Endothelial cell of umbilical vein (primary cell): ENCODE data around the gene CACNA1C. TPM values are rescaled to one million over a fixed set of nuclear protein-coding genes. Genes with fewer than 3 reads are reported as not detected.

Experiments used
- BruUV-seq: library from RNA; stranded (reverse); fragments of 400-500 nt; replicated peaks from 2 replicates; lab custom pipeline; 2021; lab: Mats Ljungman, UMichigan
- CTCF ChIA-PET: fragments of 300-600, 350-600 bp; sonication (Branson Sonifier 250); formaldehyde crosslinking; loops from one replicate; lab custom pipeline; 2021; ENCODE audit warnings: antibody characterized with exemption, inconsistent platforms; lab: Charles Lee
- POLR2A ChIA-PET: fragments of 300-600, 350-600 bp; sonication (Branson Sonifier 250); formaldehyde crosslinking; loops from one replicate; lab custom pipeline; 2021; ENCODE audit warnings: antibody characterized with exemption, inconsistent platforms; lab: Charles Lee
- DNase-seq: peaks from one replicate; pipeline ENCODE4 v3.0.0-alpha.2; 2011; ENCODE audit warnings: low read depth, low spot score
- FAIRE-seq: peaks from 2 replicates; lab custom pipeline; 2011; peaks lifted over from hg19 to GRCh38; lab: Jason Lieb, UNC
- H2AFZ ChIP-seq: 2 replicates; pipeline ENCODE4 v1.6.0; 2012; ENCODE audit warnings: low read depth, low read length, control low read depth, inconsistent platforms
- H3K27ac ChIP-seq: 2 replicates; pipeline ENCODE4 v1.5.1; 2011; ENCODE audit warnings: low read depth, mild to moderate bottlenecking, control low read depth, low read length, moderate library complexity; ENCODE audit not compliant: insufficient read depth
- H3K27me3 ChIP-seq, 2 experiments: 2 replicates each; pipeline versions ENCODE4 v1.6.0 to v1.6.1; 2011; ENCODE audit warnings: low read length in 2 of 2, mixed read lengths in 1 of 2; ENCODE audit not compliant: control insufficient read depth in 2 of 2, insufficient read depth in 2 of 2
- H3K36me3 ChIP-seq, 2 experiments: 2 replicates in 1 of 2; 3 replicates in 1 of 2; pipeline ENCODE4 v1.5.1; 2011; ENCODE audit warnings: low read length in 2 of 2, mild to moderate bottlenecking in 1 of 2, moderate library complexity in 1 of 2; ENCODE audit not compliant: control insufficient read depth in 2 of 2, insufficient read depth in 2 of 2; ENCODE audit errors: extremely low read depth in 1 of 2
- H3K4me1 ChIP-seq: 3 replicates; pipeline ENCODE4 v1.5.1; 2011; ENCODE audit warnings: mild to moderate bottlenecking, low read length; ENCODE audit not compliant: control insufficient read depth, insufficient read depth; ENCODE audit errors: extremely low read depth
- H3K4me2 ChIP-seq: 2 replicates; pipeline ENCODE4 v1.6.1; 2011; ENCODE audit warnings: low read length, control low read depth, mixed read lengths; ENCODE audit not compliant: insufficient read depth
- H3K4me3 ChIP-seq, 3 experiments: fragments of 200-600 bp in 1 of 3; sonication (generic), shearing (Covaris generic) in 1 of 3; replicated peaks in 1 of 3; 2 replicates each; pipeline ENCODE4 v1.5.1; 2011 to 2016; ENCODE audit warnings: control low read depth in 3 of 3, low read length in 3 of 3, mild to moderate bottlenecking in 2 of 3, inconsistent platforms in 1 of 3, low read depth in 1 of 3, moderate library complexity in 1 of 3; ENCODE audit not compliant: insufficient read depth in 1 of 3
- H3K79me2 ChIP-seq: 2 replicates; pipeline ENCODE4 v1.6.0; 2012; ENCODE audit warnings: low read length, inconsistent platforms; ENCODE audit not compliant: control insufficient read depth, insufficient read depth
- H3K9ac ChIP-seq: replicated peaks from 2 replicates; pipeline ENCODE3; 2011; ENCODE audit warnings: low read length, control low read depth; ENCODE audit not compliant: insufficient read depth; ENCODE audit errors: extremely low read depth
- H3K9me1 ChIP-seq: replicated peaks from 3 replicates; pipeline ENCODE4 v1.6.0; 2011; ENCODE audit warnings: mild to moderate bottlenecking, low read length; ENCODE audit not compliant: control insufficient read depth, insufficient read depth; ENCODE audit errors: extremely low read depth
- H3K9me3 ChIP-seq: replicated peaks from 2 replicates; pipeline ENCODE4 v1.5.1; 2012; ENCODE audit warnings: low read length, inconsistent platforms; ENCODE audit not compliant: control insufficient read depth, insufficient read depth
- H4K20me1 ChIP-seq: replicated peaks from 2 replicates; pipeline ENCODE3; 2011; ENCODE audit warnings: mild to moderate bottlenecking, low read length; ENCODE audit not compliant: control insufficient read depth, insufficient read depth; ENCODE audit errors: extremely low read depth
- EZH2 ChIP-seq: IDR thresholded peaks from 2 replicates; pipeline ENCODE4 v1.6.1; 2012; ENCODE audit warnings: borderline replicate concordance, low read depth, mild to moderate bottlenecking, moderate library complexity, low read length, inconsistent platforms; ENCODE audit not compliant: severe bottlenecking
- FOS ChIP-seq: IDR thresholded peaks from 2 replicates; pipeline ENCODE4 v1.6.1; 2011; ENCODE audit warnings: mild to moderate bottlenecking, low read length, moderate library complexity, borderline replicate concordance; ENCODE audit not compliant: insufficient read depth
- GATA2 ChIP-seq: IDR thresholded peaks from 2 replicates; pipeline ENCODE4 v1.7.0; 2011; ENCODE audit warnings: low read depth, mild to moderate bottlenecking, moderate library complexity, mixed read lengths, low read length; ENCODE audit not compliant: insufficient read length, insufficient read depth
- JUN ChIP-seq: IDR thresholded peaks from 2 replicates; pipeline ENCODE4 v1.6.1; 2011; ENCODE audit warnings: borderline replicate concordance, low read depth; ENCODE audit not compliant: insufficient read length, insufficient read depth
- MYC ChIP-seq: IDR thresholded peaks from one replicate; pipeline ENCODE4 v1.6.1; 2011; ENCODE audit warnings: mild to moderate bottlenecking, low read depth, low read length
- POLR2A ChIP-seq: IDR thresholded peaks from 2 replicates; pipeline ENCODE4 v1.6.1; 2012; ENCODE audit warnings: low read depth, mild to moderate bottlenecking, control low read depth, low read length
- POLR2AphosphoS5 ChIP-seq: IDR thresholded peaks from 2 replicates; pipeline ENCODE4 v1.6.1; 2012; ENCODE audit warnings: low read depth, mild to moderate bottlenecking, control low read depth, low read length, moderate library complexity; ENCODE audit not compliant: insufficient read depth
- dilution Hi-C: fragments of 300-500 bp; cut with MboI; formaldehyde crosslinking; loops from one replicate; pipeline ENCODE4 v1.15.0; 2019; ENCODE audit warnings: low sequenced_read_pairs; ENCODE audit not compliant: extremely low pct_ligation_motif_present
- intact Hi-C: fragments of 100-400 bp; cut with micrococcal nuclease; formaldehyde crosslinking; loops from one replicate; pipeline ENCODE4 v1.10.0; 2022
- polyA plus RNA-seq, 4 experiments: library from polyadenylated mRNA; depleted of rRNA in 3 of 4; stranded (reverse) in 3 of 4; unstranded in 1 of 4; fragments of >200 nt; gene quantifications; 2 replicates each; pipeline versions ENCODE4 v1.2.1 to v1.2.3, GENCODE V29; 2011 to 2012; ENCODE audit warnings: missing spikeins in 1 of 4
- total RNA-seq: library from RNA; stranded (reverse); gene quantifications from 2 replicates; pipeline ENCODE4 v1.2.3, GENCODE V29; 2021
- TF ChIP-seq, protein P1 (sequence below), 2 donors: IDR thresholded peaks; 1 replicate in 1 of 2; 2 replicates in 1 of 2; pipeline ENCODE4 v1.5.1; 2011; ENCODE audit warnings: low read length in 2 of 2, mild to moderate bottlenecking in 2 of 2, moderate library complexity in 2 of 2, control low read depth in 1 of 2, inconsistent platforms in 1 of 2, low read depth in 1 of 2; ENCODE audit not compliant: insufficient read depth in 1 of 2; ENCODE audit errors: extremely low read depth in 1 of 2
- TF ChIP-seq, protein P2 (sequence below): IDR thresholded peaks from 2 replicates; pipeline ENCODE4 v1.6.1; 2011; ENCODE audit not compliant: insufficient read depth, insufficient read length

CACNA1C gene
- total and polyA plus RNA-seq, 2 donors (not counting 3 experiments of a cell fraction or from before 2014, with no cell fraction given) = not detected

DNA sequence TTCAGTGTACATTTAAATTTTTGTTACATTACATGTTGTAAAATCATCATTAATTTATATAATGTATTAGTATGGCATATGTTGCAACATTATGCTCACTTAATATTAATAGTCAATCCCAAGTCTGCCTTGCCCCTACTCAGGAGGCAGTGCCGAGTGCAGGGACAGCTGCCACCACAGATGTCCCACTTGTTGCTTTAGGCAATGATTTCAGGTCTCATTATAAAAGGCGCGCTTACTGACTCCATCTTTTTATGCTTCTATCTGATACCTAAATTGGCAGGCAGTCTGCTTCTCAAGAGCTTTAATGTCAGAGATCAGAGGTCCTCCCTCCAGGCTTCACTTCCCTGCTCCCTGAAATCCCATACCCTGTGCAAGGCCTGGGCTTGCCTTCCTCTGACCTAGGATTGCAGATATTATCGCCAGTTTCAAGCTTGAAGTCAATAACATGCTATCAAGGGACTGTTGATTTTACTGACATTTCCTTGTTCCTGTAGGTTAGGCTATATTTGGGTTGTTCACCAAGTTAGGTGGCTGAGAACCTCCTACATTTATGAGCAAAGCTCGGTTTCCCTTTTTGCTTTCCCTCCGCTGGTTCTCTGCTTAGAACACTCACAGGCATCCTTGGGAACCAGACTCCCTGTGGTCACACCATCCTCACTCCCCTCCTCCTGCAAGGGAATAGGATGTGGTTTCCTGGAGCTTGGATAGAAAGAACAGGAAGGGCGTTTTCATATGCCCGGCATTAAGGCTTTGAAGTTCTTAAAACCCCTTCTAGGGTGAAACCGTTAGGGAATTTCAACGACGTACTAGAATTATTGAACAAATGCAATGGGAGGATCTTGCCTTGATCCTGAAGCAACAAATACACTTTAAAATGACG, 533.6 kb downstream of the CACNA1C start:
- dilution Hi-C loops (no loop called here), intact Hi-C loops (loop anchor here (10.0 kb wide), 2 partner anchors 58 to 198 kb away; no protein-coding TSS in a partner anchor)
- H3K9me1 ChIP-seq = no peaks in the 10 kb centered on the region
- H3K79me2 ChIP-seq = no peaks in the 10 kb centered on the region
- no peaks in the 10 kb centered on the region for H3K4me1 ChIP-seq
- H2AFZ ChIP-seq = no peak overlapping the region
- no peaks in the 10 kb centered on the region for H3K9me3 ChIP-seq
- no peaks in the 10 kb centered on the region for H3K36me3 ChIP-seq
- no peak overlapping the region for H3K4me2 ChIP-seq
- POLR2A ChIA-PET = no interaction called here
- no peak for FAIRE-seq
- CTCF ChIA-PET = interaction anchor here (1.4 kb wide), 1 partner anchor 197 kb away, joined by 4 read pairs; no protein-coding TSS in a partner anchor
- no peak overlapping the region for H3K27ac ChIP-seq
- peaks cover 6% of the 10 kb centered on the region in 2 experiments for H3K27me3 ChIP-seq
- H4K20me1 ChIP-seq = no peaks in the 10 kb centered on the region
- no peak overlapping the region for H3K4me3 ChIP-seq
- no peak overlapping the region for H3K9ac ChIP-seq
- no TSS peak for BruUV-seq
- TF ChIP-seq FOS (no peak), POLR2AphosphoS5 (no peak), JUN (no peak), GATA2 (no peak), MYC (no peak), EZH2 (no peak), POLR2A (no peak)
- TF ChIP-seq, protein P1, sequence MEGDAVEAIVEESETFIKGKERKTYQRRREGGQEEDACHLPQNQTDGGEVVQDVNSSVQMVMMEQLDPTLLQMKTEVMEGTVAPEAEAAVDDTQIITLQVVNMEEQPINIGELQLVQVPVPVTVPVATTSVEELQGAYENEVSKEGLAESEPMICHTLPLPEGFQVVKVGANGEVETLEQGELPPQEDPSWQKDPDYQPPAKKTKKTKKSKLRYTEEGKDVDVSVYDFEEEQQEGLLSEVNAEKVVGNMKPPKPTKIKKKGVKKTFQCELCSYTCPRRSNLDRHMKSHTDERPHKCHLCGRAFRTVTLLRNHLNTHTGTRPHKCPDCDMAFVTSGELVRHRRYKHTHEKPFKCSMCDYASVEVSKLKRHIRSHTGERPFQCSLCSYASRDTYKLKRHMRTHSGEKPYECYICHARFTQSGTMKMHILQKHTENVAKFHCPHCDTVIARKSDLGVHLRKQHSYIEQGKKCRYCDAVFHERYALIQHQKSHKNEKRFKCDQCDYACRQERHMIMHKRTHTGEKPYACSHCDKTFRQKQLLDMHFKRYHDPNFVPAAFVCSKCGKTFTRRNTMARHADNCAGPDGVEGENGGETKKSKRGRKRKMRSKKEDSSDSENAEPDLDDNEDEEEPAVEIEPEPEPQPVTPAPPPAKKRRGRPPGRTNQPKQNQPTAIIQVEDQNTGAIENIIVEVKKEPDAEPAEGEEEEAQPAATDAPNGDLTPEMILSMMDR (IDR thresholded peaks at IDR 0.05; ENCODE audit: extremely low read depth in 1 of 2, insufficient read depth in 1 of 2, low read depth in 1 of 2, low read length in 2 of 2) = no peak
- TF ChIP-seq, protein P2, sequence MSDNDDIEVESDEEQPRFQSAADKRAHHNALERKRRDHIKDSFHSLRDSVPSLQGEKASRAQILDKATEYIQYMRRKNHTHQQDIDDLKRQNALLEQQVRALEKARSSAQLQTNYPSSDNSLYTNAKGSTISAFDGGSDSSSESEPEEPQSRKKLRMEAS = no peak
- no peak for DNase-seq
